H1 (cell line): ENCODE measurements around the gene RAPGEF1. TPM values are rescaled to one million over a fixed set of nuclear protein-coding genes. Genes with fewer than 3 reads are reported as not detected.

Experiments used
- BCL11A ChIP-seq, 2 experiments: IDR thresholded peaks; one replicate each; pipeline ENCODE4 v1.6.1; 2011; ENCODE audit warnings: low read depth in 2 of 2, low read length in 2 of 2, mild to moderate bottlenecking in 2 of 2
- CHD1 ChIP-seq: IDR thresholded peaks from 2 replicates; pipeline ENCODE4 v1.6.1; 2012; ENCODE audit warnings: low read depth, low read length, improper control_type of control experiment
- EGR1 ChIP-seq: IDR thresholded peaks from 2 replicates; pipeline ENCODE4 v1.6.1; 2011; ENCODE audit warnings: low read depth, low read length, borderline replicate concordance
- FOSL1 ChIP-seq: IDR thresholded peaks from 2 replicates; pipeline ENCODE4 v1.6.1; 2011; ENCODE audit warnings: mild to moderate bottlenecking, low read depth, low read length, moderate library complexity; ENCODE audit not compliant: insufficient read depth
- JUND ChIP-seq: IDR thresholded peaks from 2 replicates; pipeline ENCODE4 v1.6.1; 2011; ENCODE audit warnings: mild to moderate bottlenecking, improper control_type of control experiment, low read length
- KDM5A ChIP-seq: fragments of 200-600 bp; IDR thresholded peaks from 2 replicates; pipeline ENCODE4 v1.7.1; 2012; ENCODE audit warnings: mild to moderate bottlenecking, low read length, inconsistent platforms, mixed read lengths
- RNF2 ChIP-seq: fragments of 200-900, 300-1000 bp; sonication (generic); IDR thresholded peaks from 2 replicates; pipeline ENCODE4 v1.7.1; 2016; ENCODE audit warnings: borderline replicate concordance, low read depth, mild to moderate bottlenecking, antibody characterized with exemption, low read length; ENCODE audit not compliant: poor library complexity, severe bottlenecking; ENCODE audit errors: missing control alignments
- SIX5 ChIP-seq: IDR thresholded peaks from 2 replicates; pipeline ENCODE4 v1.6.1; 2011; ENCODE audit warnings: mild to moderate bottlenecking, low read depth, low read length
- SUZ12 ChIP-seq: fragments of 200-600 bp; sonication (generic); IDR thresholded peaks from 2 replicates; pipeline ENCODE4 v1.6.1; 2012; ENCODE audit warnings: mild to moderate bottlenecking, inconsistent platforms, low read length, moderate library complexity, mixed read lengths
- polyA plus RNA-seq, 7 experiments: library from polyadenylated mRNA; depleted of rRNA in 3 of 7; stranded (reverse) in 5 of 7; unstranded in 2 of 7; fragments of >200 nt in 5 of 7; fragments of 200-250 nt in 2 of 7; gene quantifications; 1 replicate in 5 of 7; 2 replicates in 1 of 7; 4 replicates in 1 of 7; pipeline versions ENCODE4 v1.2.1 to v1.2.3, GENCODE V29; 2011 to 2013; ENCODE audit warnings: missing spikeins in 2 of 7, mixed read lengths in 2 of 7
- total RNA-seq: library from RNA; stranded (reverse); fragmentation: NEBNext Ultra II Directional; extraction: Animal tissue kit (Norgen Biotek cat#: 25700); gene quantifications from 2 replicates; pipeline ENCODE4 v1.2.1, GENCODE V29; 2021

The RAPGEF1 gene
- total and polyA plus RNA-seq, 2 of the 8 experiments (the other 6 are each of a cell fraction or from before 2014, with no cell fraction given), result 29.7 to 78.9 TPM

DNA sequence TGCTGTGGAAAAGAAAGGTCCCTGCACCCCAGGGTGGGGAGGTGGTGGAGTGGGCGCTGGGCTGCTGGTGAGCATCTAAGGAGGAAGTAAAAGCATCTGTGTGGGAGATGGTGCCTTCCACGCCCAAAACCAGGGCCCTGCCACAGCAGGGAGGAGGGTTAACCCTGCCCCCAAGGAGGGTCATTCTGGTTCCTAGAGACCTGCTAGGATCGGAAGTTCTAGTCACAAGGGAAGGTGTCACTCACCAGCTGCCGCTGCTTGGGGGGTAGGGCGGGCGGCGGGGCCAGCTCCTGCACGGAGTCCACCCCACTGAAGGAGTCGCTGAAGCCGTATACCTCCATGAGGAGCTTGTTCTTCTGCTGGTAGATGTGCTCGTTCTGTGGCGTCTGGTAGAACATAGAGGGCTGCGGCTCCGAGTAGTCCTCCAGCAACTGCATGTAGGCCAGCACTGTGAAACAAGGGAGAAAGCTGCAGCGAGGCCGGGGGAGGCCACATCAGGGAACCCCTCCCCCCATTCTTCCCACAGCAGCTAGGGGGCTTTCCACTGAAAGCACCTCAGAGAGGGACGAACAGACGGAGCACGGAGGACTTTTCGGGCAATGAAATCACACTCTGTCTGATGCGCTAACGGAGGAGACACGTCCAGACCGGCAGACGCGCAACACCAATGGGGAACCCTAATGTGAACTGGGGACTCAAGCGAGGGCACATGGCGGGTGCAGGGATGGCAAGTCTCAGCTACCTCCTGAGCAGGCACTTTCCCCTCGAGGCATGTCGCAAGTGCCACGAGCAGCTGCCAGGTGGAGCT, 118.1 kb downstream of the RAPGEF1 start (continued):
- TF ChIP-seq SUZ12 (no peak), EGR1 (no peak), FOSL1 (no peak), BCL11A (IDR thresholded peaks at IDR 0.05; ENCODE audit: low read depth in 2 of 2, low read length in 2 of 2) (no peak), CHD1 (no peak), SIX5 (no peak), KDM5A (no peak), JUND (no peak), RNF2 (no peak)
